Epithelial cell of proximal tubule (primary cell): ENCODE results near the gene NLK. TPM values are rescaled to one million over a fixed set of nuclear protein-coding genes. Genes with fewer than 3 reads are reported as not detected.

ENCODE experiments used
- DNase-seq: peaks from one replicate; pipeline ENCODE4 v3.0.0-alpha.2; 2011; ENCODE audit warnings: low read depth
- H3K4me3 ChIP-seq: 2 replicates; pipeline ENCODE4 v1.5.1; 2011; ENCODE audit warnings: low read depth, mild to moderate bottlenecking, low read length
- total RNA-seq: library from RNA; depleted of rRNA; stranded (reverse); fragments of >200 nt; gene quantifications from 2 replicates; pipeline ENCODE4 v1.2.3, GENCODE V29; 2015
- TF ChIP-seq, protein P1 (sequence below): conservative IDR thresholded peaks from 2 replicates; pipeline ENCODE4 v1.5.1; 2012; ENCODE audit warnings: low read depth, mild to moderate bottlenecking, low read length

NLK gene
- total RNA-seq, 1 donor from 2014 or later, result 18.6 TPM

DNA sequence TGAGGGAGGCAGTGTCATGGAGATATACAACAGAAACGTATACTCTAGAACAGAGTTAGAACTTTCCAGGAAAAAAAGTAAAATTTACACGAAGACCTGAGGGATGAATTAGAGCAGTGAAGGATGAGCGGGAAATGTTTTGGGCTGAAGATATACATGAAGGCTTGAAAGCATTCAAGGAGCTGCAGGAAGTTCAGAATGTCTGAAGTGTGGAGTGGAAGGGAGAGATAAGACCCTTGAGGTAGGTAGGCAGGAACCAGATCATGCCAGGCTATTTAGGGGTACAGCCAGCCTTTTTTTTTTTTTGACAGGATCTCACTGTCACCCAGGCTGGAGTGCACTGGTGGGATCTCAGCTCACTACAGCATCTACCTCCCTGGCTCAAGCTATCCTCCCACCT, 3.2 kb upstream of the NLK start:
- TF ChIP-seq, protein P1, sequence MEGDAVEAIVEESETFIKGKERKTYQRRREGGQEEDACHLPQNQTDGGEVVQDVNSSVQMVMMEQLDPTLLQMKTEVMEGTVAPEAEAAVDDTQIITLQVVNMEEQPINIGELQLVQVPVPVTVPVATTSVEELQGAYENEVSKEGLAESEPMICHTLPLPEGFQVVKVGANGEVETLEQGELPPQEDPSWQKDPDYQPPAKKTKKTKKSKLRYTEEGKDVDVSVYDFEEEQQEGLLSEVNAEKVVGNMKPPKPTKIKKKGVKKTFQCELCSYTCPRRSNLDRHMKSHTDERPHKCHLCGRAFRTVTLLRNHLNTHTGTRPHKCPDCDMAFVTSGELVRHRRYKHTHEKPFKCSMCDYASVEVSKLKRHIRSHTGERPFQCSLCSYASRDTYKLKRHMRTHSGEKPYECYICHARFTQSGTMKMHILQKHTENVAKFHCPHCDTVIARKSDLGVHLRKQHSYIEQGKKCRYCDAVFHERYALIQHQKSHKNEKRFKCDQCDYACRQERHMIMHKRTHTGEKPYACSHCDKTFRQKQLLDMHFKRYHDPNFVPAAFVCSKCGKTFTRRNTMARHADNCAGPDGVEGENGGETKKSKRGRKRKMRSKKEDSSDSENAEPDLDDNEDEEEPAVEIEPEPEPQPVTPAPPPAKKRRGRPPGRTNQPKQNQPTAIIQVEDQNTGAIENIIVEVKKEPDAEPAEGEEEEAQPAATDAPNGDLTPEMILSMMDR, result no peak
- no peak for DNase-seq
- H3K4me3 ChIP-seq, result no peak overlapping the region

GRCh38 chr17:28040406-28040805, 2.1 kb upstream of the NLK start:
- peak overlapping the region; percentile 32 for H3K4me3 ChIP-seq
- no peak for DNase-seq
- TF ChIP-seq, protein P1, result no peak

- H3K4me3 ChIP-seq, result peak overlapping the region; percentile 88
These were observed 1.2 kb upstream of the NLK start for GRCh38 chr17:28041068-28041843.

DNA sequence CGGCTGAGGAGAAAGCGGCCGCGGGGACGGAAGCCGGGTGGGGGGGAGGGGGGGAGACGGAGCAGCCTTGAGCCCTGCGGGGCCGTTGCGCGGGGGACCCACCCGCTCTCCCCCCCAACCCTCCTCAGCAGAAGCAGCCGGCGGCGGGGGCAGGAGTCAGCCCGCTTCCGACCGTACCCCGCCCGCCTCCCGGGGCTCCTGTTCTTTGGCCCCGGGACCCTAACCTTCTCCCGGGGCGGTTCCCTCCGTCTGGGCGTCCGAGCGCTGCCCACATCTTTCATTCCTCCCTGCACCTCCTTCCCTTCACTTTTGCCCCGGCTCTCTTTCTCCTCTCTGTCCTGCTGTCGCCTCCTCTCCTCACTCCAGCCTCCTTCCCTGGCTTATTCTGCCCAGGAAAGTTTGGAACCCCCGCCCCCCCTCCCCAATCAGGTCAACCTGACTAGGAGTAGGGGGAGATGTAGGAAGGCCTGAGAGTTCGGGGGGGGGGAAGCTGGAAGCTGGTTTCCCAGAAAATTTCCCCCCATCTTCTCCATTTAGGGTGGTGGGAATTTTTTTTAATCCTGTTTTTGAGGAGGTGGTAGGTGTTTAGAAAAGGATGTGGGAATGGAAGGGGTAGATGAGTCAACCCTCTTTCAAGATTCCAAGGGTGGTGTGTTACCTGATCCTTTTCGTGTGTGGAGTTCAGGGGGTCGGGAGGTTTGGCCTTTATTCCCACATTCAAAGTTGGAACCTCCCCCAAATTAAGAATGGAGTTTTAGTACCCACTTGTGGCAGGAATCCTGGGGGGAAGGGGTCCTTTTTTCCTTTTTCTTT, 427 bp upstream of the NLK start:
- DNase-seq, result no peak
- TF ChIP-seq, protein P1, result no peak
- peak overlapping the region; percentile 88 for H3K4me3 ChIP-seq

More at GRCh38 chr17:28041068-28041843, 1.2 kb upstream of the NLK start:
- peak; percentile 100 for DNase-seq
- TF ChIP-seq, protein P1, result no peak

- no peak for DNase-seq
- TF ChIP-seq, protein P1, result no peak
- H3K4me3 ChIP-seq, result peak overlapping the region; percentile 88
These were observed 329 bp downstream of the NLK start for GRCh38 chr17:28042721-28043291.

- TF ChIP-seq, protein P1, result no peak
- H3K4me3 ChIP-seq, result peak overlapping the region; percentile 88
- no peak for DNase-seq
These were observed 819 bp downstream of the NLK start for GRCh38 chr17:28043296-28043695.
